Measurements from ENCODE around the gene PHEX.

The PHEX gene

DNA sequence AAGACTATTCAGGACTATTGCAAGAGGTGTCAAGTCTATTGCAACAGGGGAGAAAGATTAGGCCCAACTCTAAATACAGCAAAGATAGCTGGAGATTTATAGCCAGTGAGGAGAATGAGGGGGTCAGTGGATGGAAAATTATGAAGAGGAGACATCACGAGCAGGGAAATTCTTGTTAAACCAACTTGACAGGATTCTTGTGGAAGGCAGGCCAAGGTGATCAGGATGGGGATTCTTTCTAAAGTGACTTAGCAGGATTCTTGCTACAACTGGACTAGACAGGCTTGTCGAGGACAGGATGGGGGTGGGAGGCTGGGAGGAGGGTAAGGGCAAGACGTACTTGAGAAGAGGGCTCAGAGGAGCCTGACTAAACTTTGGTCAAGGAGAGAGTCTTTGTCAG lies 89.0 kb downstream of the PHEX start:
- no peak for TF ChIP-seq CEBPB (IDR thresholded peaks at IDR 0.05)
- TF ChIP-seq EGR1 (IDR thresholded peaks at IDR 0.05), result no peak
- no peak for TF ChIP-seq FOXM1 (IDR thresholded peaks at IDR 0.05; ENCODE audit: borderline replicate concordance, low read depth)
- TF ChIP-seq, protein P1, sequence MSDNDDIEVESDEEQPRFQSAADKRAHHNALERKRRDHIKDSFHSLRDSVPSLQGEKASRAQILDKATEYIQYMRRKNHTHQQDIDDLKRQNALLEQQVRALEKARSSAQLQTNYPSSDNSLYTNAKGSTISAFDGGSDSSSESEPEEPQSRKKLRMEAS (IDR thresholded peaks at IDR 0.05), result no peak
- TF ChIP-seq NFIC (IDR thresholded peaks at IDR 0.05), result no peak
- TF ChIP-seq RAD21 (IDR thresholded peaks at IDR 0.05; ENCODE audit: low read depth), result no peak
- TF ChIP-seq, protein P2, sequence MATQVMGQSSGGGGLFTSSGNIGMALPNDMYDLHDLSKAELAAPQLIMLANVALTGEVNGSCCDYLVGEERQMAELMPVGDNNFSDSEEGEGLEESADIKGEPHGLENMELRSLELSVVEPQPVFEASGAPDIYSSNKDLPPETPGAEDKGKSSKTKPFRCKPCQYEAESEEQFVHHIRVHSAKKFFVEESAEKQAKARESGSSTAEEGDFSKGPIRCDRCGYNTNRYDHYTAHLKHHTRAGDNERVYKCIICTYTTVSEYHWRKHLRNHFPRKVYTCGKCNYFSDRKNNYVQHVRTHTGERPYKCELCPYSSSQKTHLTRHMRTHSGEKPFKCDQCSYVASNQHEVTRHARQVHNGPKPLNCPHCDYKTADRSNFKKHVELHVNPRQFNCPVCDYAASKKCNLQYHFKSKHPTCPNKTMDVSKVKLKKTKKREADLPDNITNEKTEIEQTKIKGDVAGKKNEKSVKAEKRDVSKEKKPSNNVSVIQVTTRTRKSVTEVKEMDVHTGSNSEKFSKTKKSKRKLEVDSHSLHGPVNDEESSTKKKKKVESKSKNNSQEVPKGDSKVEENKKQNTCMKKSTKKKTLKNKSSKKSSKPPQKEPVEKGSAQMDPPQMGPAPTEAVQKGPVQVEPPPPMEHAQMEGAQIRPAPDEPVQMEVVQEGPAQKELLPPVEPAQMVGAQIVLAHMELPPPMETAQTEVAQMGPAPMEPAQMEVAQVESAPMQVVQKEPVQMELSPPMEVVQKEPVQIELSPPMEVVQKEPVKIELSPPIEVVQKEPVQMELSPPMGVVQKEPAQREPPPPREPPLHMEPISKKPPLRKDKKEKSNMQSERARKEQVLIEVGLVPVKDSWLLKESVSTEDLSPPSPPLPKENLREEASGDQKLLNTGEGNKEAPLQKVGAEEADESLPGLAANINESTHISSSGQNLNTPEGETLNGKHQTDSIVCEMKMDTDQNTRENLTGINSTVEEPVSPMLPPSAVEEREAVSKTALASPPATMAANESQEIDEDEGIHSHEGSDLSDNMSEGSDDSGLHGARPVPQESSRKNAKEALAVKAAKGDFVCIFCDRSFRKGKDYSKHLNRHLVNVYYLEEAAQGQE (IDR thresholded peaks at IDR 0.05; ENCODE audit: low read depth), result no peak
- TF ChIP-seq, protein P3, sequence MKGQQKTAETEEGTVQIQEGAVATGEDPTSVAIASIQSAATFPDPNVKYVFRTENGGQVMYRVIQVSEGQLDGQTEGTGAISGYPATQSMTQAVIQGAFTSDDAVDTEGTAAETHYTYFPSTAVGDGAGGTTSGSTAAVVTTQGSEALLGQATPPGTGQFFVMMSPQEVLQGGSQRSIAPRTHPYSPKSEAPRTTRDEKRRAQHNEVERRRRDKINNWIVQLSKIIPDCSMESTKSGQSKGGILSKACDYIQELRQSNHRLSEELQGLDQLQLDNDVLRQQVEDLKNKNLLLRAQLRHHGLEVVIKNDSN (IDR thresholded peaks at IDR 0.05), result no peak
- no peak for TF ChIP-seq YY1 (IDR thresholded peaks at IDR 0.05; ENCODE audit: low read depth)
- TF ChIP-seq ZBTB7A (IDR thresholded peaks at IDR 0.05; ENCODE audit: low read depth), result no peak
- TF ChIP-seq CREB1 (IDR thresholded peaks at IDR 0.05; ENCODE audit: low read depth), result no peak
- TF ChIP-seq TAF1 (IDR thresholded peaks at IDR 0.05; ENCODE audit: low read depth), result no peak
- no peak for TF ChIP-seq TCF12 (IDR thresholded peaks at IDR 0.05; ENCODE audit: low read depth)
- no peak for TF ChIP-seq TEAD4 (IDR thresholded peaks at IDR 0.05)

DNA sequence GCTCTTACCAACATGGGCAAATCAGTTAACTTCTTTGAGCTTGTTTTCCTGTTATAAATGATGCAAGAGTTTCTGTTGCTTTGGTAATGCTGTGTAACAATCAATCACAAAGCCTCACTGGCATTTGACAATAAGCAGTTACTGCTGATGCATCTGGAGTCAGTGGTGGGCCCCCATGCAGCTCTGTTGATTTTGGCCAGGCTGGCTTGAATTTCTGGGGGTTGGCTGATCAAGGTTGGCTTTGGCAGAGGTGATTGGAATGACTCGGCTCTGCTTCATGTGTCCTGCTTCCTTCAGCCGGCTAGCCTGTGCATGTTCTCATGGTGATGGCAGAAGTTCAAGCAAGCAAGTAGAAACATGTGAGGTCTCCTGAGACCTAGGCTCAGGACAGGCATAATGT lies 90.4 kb downstream of the PHEX start:
- TF ChIP-seq, protein P1 (IDR thresholded peaks at IDR 0.05), result no peak
- TF ChIP-seq CEBPB (IDR thresholded peaks at IDR 0.05) (no peak), EP300 (IDR thresholded peaks at IDR 0.05; ENCODE audit: borderline replicate concordance) (no peak), TCF12 (IDR thresholded peaks at IDR 0.05; ENCODE audit: low read depth) (no peak), NFIC (IDR thresholded peaks at IDR 0.05) (no peak), EGR1 (IDR thresholded peaks at IDR 0.05) (no peak), TEAD4 (IDR thresholded peaks at IDR 0.05) (no peak), CREB1 (IDR thresholded peaks at IDR 0.05; ENCODE audit: low read depth) (no peak), RAD21 (IDR thresholded peaks at IDR 0.05; ENCODE audit: low read depth) (no peak), ZBTB7A (IDR thresholded peaks at IDR 0.05; ENCODE audit: low read depth) (no peak), TAF1 (IDR thresholded peaks at IDR 0.05; ENCODE audit: low read depth) (no peak), FOXM1 (IDR thresholded peaks at IDR 0.05; ENCODE audit: borderline replicate concordance, low read depth) (no peak), YY1 (IDR thresholded peaks at IDR 0.05; ENCODE audit: low read depth) (no peak)
- TF ChIP-seq, protein P2 (IDR thresholded peaks at IDR 0.05; ENCODE audit: low read depth), result no peak
- TF ChIP-seq, protein P3 (IDR thresholded peaks at IDR 0.05), result no peak

DNA sequence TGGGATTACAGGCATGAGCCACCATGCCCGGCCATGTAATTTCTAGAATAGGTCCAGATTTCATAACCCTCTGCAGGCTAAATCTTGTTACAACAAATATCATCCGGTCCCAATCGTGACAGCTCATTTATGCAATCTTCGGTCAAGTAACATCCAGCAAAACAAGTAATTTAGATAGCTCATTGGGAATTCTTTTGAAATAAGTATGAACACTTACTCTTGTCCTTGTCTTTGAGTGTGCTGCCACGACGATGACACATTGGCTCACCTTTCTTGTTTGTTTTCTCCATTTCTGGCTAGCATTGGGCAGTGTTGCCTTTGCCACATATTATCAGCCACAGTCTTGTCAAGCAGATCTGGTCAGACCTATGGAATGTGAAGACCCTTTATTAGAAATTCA lies 92.0 kb downstream of the PHEX start:
- TF ChIP-seq TCF12 (IDR thresholded peaks at IDR 0.05; ENCODE audit: low read depth), result no peak
- no peak for TF ChIP-seq YY1 (IDR thresholded peaks at IDR 0.05; ENCODE audit: low read depth)
- TF ChIP-seq, protein P3 (IDR thresholded peaks at IDR 0.05), result no peak
- TF ChIP-seq, protein P1 (IDR thresholded peaks at IDR 0.05), result no peak
- no peak for TF ChIP-seq EGR1 (IDR thresholded peaks at IDR 0.05)
- TF ChIP-seq EP300 (IDR thresholded peaks at IDR 0.05; ENCODE audit: borderline replicate concordance), result no peak
- no peak for TF ChIP-seq ZBTB7A (IDR thresholded peaks at IDR 0.05; ENCODE audit: low read depth)
- TF ChIP-seq FOXM1 (IDR thresholded peaks at IDR 0.05; ENCODE audit: borderline replicate concordance, low read depth), result no peak
- no peak for TF ChIP-seq TEAD4 (IDR thresholded peaks at IDR 0.05)
- TF ChIP-seq NFIC (IDR thresholded peaks at IDR 0.05), result no peak
- no peak for TF ChIP-seq RAD21 (IDR thresholded peaks at IDR 0.05; ENCODE audit: low read depth)
- TF ChIP-seq, protein P2 (IDR thresholded peaks at IDR 0.05; ENCODE audit: low read depth), result no peak
- no peak for TF ChIP-seq CEBPB (IDR thresholded peaks at IDR 0.05)
- TF ChIP-seq CREB1 (IDR thresholded peaks at IDR 0.05; ENCODE audit: low read depth), result no peak
- no peak for TF ChIP-seq TAF1 (IDR thresholded peaks at IDR 0.05; ENCODE audit: low read depth)

All from Ishikawa (cell line).